IgD-negative memory B cell (primary cell): ENCODE measurements around the gene MRPL55. TPM values are rescaled to one million over a fixed set of nuclear protein-coding genes. Genes with fewer than 3 reads are reported as not detected.
A peak's percentile ranks its signal among the peaks of the same experiment; 100 is the strongest.

Experiments
- H3K27ac Mint-ChIP-seq, 3 donors: one replicate each; pipeline ENCODE4 v1.8.0; 2020 to 2022; ENCODE audit warnings: mild to moderate bottlenecking in 3 of 3, mixed read lengths in 3 of 3, moderate library complexity in 1 of 3
- H3K27me3 Mint-ChIP-seq: one replicate; pipeline ENCODE4 v1.8.0; 2021; ENCODE audit warnings: mixed read lengths
- H3K36me3 Mint-ChIP-seq: one replicate; pipeline ENCODE4 v1.8.0; 2020; ENCODE audit warnings: mild to moderate bottlenecking, mixed read lengths
- H3K4me1 Mint-ChIP-seq, 3 donors: one replicate each; pipeline ENCODE4 v1.8.0; 2020 to 2022; ENCODE audit warnings: mixed read lengths in 3 of 3, mild to moderate bottlenecking in 1 of 3
- H3K4me3 Mint-ChIP-seq, 4 donors: one replicate each; pipeline ENCODE4 v1.8.0; 2020 to 2022; ENCODE audit warnings: mild to moderate bottlenecking in 4 of 4, mixed read lengths in 4 of 4, moderate library complexity in 3 of 4
- H3K9me3 Mint-ChIP-seq, 3 donors: one replicate each; pipeline ENCODE4 v1.8.0; 2020 to 2021; ENCODE audit warnings: mixed read lengths in 3 of 3, mild to moderate bottlenecking in 1 of 3
- polyA plus RNA-seq: library from polyadenylated mRNA; unstranded; fragments of 300-500 nt; fragmentation: Illumina TruSeq; gene quantifications from one replicate; pipeline ENCODE4 v1.2.3, GENCODE V29; 2021

The MRPL55 gene
- polyA plus RNA-seq, 1 donor from 2014 or later: 146 TPM

GRCh38 chr1:228094432-228095016 is 14.6 kb downstream of the MRPL55 start:
- Mint-ChIP-seq H3K27ac (peak overlapping the region in 2 of 3 donors; percentile 57 to 59), H3K9me3 (peaks cover 3 to 7% (median 3%) of the 10 kb centered on the region in 3 donors), H3K4me3 (no peak overlapping the region), H3K4me1 (peaks cover 30 to 40% (median 39%) of the 10 kb centered on the region in 3 donors), H3K36me3 (peaks cover 5% of the 10 kb centered on the region), H3K27me3 (no peaks in the 10 kb centered on the region)

GRCh38 chr1:228093050-228093906 is 15.8 kb downstream of the MRPL55 start:
- Mint-ChIP-seq H3K36me3 (peaks cover 5% of the 10 kb centered on the region), H3K27me3 (no peaks in the 10 kb centered on the region), H3K27ac (no peak overlapping the region), H3K4me3 (no peak overlapping the region), H3K9me3 (peaks cover 3 to 7% (median 3%) of the 10 kb centered on the region in 3 donors), H3K4me1 (peaks cover 35 to 51% (median 48%) of the 10 kb centered on the region in 3 donors)

- peaks cover 9% of the 10 kb centered on the region for H3K36me3 Mint-ChIP-seq
- H3K27ac Mint-ChIP-seq: peak overlapping the region in 2 of 3 donors; percentile 7 to 63
- H3K27me3 Mint-ChIP-seq: no peaks in the 10 kb centered on the region
- peaks cover 43 to 59% (median 55%) of the 10 kb centered on the region in 3 donors for H3K4me1 Mint-ChIP-seq
- H3K9me3 Mint-ChIP-seq: peaks cover 3 to 7% (median 3%) of the 10 kb centered on the region in 3 donors
- H3K4me3 Mint-ChIP-seq: peak overlapping the region in 1 of 4 donors; percentile 30
These were observed 16.6 kb downstream of the MRPL55 start for GRCh38 chr1:228092342-228093049.

GRCh38 chr1:228091084-228091483 is 18.0 kb downstream of the MRPL55 start:
- Mint-ChIP-seq H3K4me1 (peaks cover 55 to 69% (median 65%) of the 10 kb centered on the region in 3 donors), H3K27ac (peak overlapping the region in 2 of 3 donors; percentile 63 to 89), H3K27me3 (no peaks in the 10 kb centered on the region), H3K36me3 (peaks cover 9% of the 10 kb centered on the region), H3K4me3 (peak overlapping the region in 2 of 4 donors; percentile 30 to 78), H3K9me3 (peaks cover 3 to 7% (median 3%) of the 10 kb centered on the region in 3 donors)

GRCh38 chr1:228090613-228091081 is 18.5 kb downstream of the MRPL55 start:
- H3K4me1 Mint-ChIP-seq: peaks cover 53 to 70% (median 67%) of the 10 kb centered on the region in 3 donors
- H3K27me3 Mint-ChIP-seq: no peaks in the 10 kb centered on the region
- H3K36me3 Mint-ChIP-seq: peaks cover 9% of the 10 kb centered on the region
- H3K9me3 Mint-ChIP-seq: peaks cover 3 to 7% (median 3%) of the 10 kb centered on the region in 3 donors
- H3K4me3 Mint-ChIP-seq: peak overlapping the region in 3 of 4 donors; percentile 30 to 78 (median 77)
- peak overlapping the region in 2 of 3 donors; percentile 5 to 63 for H3K27ac Mint-ChIP-seq

- H3K9me3 Mint-ChIP-seq: peaks cover 0 to 3% (median 2%) of the 10 kb centered on the region in 3 donors
- no peaks in the 10 kb centered on the region for H3K27me3 Mint-ChIP-seq
- H3K4me1 Mint-ChIP-seq: peaks cover 59 to 74% (median 71%) of the 10 kb centered on the region in 3 donors
- peaks cover 5% of the 10 kb centered on the region for H3K36me3 Mint-ChIP-seq
- peak overlapping the region; percentile 62 to 74 (median 63) for H3K27ac Mint-ChIP-seq
- peak overlapping the region; percentile 21 to 83 (median 78) for H3K4me3 Mint-ChIP-seq
These were observed 19.3 kb downstream of the MRPL55 start for GRCh38 chr1:228089519-228090380.

- peaks cover 5% of the 10 kb centered on the region for H3K36me3 Mint-ChIP-seq
- no peaks in the 10 kb centered on the region for H3K9me3 Mint-ChIP-seq
- peak overlapping the region; percentile 62 to 86 (median 63) for H3K27ac Mint-ChIP-seq
- peak overlapping the region; percentile 46 to 88 (median 78) for H3K4me3 Mint-ChIP-seq
- H3K27me3 Mint-ChIP-seq: no peaks in the 10 kb centered on the region
- peaks cover 65 to 83% (median 68%) of the 10 kb centered on the region in 3 donors for H3K4me1 Mint-ChIP-seq
These were observed 20.3 kb downstream of the MRPL55 start for GRCh38 chr1:228088586-228089498.

- H3K4me3 Mint-ChIP-seq: peak overlapping the region in 3 of 4 donors; percentile 23 to 88 (median 72)
- H3K27ac Mint-ChIP-seq: peak overlapping the region; percentile 46 to 99 (median 86)
- no peaks in the 10 kb centered on the region for H3K27me3 Mint-ChIP-seq
- H3K36me3 Mint-ChIP-seq: peaks cover 5% of the 10 kb centered on the region
- H3K9me3 Mint-ChIP-seq: no peaks in the 10 kb centered on the region
- H3K4me1 Mint-ChIP-seq: peaks cover 65 to 86% (median 71%) of the 10 kb centered on the region in 3 donors
These were observed 21.3 kb downstream of the MRPL55 start for GRCh38 chr1:228087771-228088251.

GRCh38 chr1:228085287-228085951 is 23.7 kb downstream of the MRPL55 start:
- Mint-ChIP-seq H3K27ac (peak overlapping the region; percentile 84 to 99 (median 89)), H3K4me1 (peaks cover 50 to 67% (median 53%) of the 10 kb centered on the region in 3 donors), H3K9me3 (no peaks in the 10 kb centered on the region), H3K4me3 (peak overlapping the region; percentile 80 to 99 (median 94)), H3K36me3 (peaks cover 3% of the 10 kb centered on the region), H3K27me3 (no peaks in the 10 kb centered on the region)

- no peaks in the 10 kb centered on the region for H3K9me3 Mint-ChIP-seq
- H3K36me3 Mint-ChIP-seq: peaks cover 3% of the 10 kb centered on the region
- no peaks in the 10 kb centered on the region for H3K27me3 Mint-ChIP-seq
- peak overlapping the region; percentile 93 to 99 (median 96) for H3K4me3 Mint-ChIP-seq
- H3K27ac Mint-ChIP-seq: peak overlapping the region; percentile 95 to 99 (median 97)
- H3K4me1 Mint-ChIP-seq: peaks cover 47 to 62% (median 48%) of the 10 kb centered on the region in 3 donors
These were observed 24.3 kb downstream of the MRPL55 start for GRCh38 chr1:228084797-228085196.

GRCh38 chr1:228084325-228084724 is 24.8 kb downstream of the MRPL55 start:
- Mint-ChIP-seq H3K27ac (peak overlapping the region; percentile 95 to 99 (median 97)), H3K9me3 (no peaks in the 10 kb centered on the region), H3K36me3 (peaks cover 3% of the 10 kb centered on the region), H3K4me1 (peaks cover 43 to 58% (median 45%) of the 10 kb centered on the region in 3 donors), H3K4me3 (peak overlapping the region; percentile 93 to 99 (median 96)), H3K27me3 (no peaks in the 10 kb centered on the region)

- H3K36me3 Mint-ChIP-seq: peaks cover 3% of the 10 kb centered on the region
- H3K9me3 Mint-ChIP-seq: no peaks in the 10 kb centered on the region
- H3K27me3 Mint-ChIP-seq: no peaks in the 10 kb centered on the region
- peaks cover 40 to 54% (median 44%) of the 10 kb centered on the region in 3 donors for H3K4me1 Mint-ChIP-seq
- peak overlapping the region; percentile 95 to 99 (median 97) for H3K27ac Mint-ChIP-seq
- peak overlapping the region; percentile 93 to 99 (median 96) for H3K4me3 Mint-ChIP-seq
These were observed 25.2 kb downstream of the MRPL55 start for GRCh38 chr1:228083871-228084278.
